HG03575 (cell line): ENCODE measurements around the gene ATXN3.
"Not testable (repeated sequence)": the region's sequence is repeated elsewhere in the genome, so short reads cannot be mapped to it uniquely, and the experiment has no call there.

Experiments used
- ATAC-seq: cut with Tn5 transposase; IDR thresholded peaks from one replicate; pipeline ENCODE4 v1.9.1; 2021; ENCODE audit not compliant: unreplicated experiment, insufficient number of reproducible peaks, low FRiP score; ENCODE audit errors: extremely low read depth

ATXN3 gene

GRCh38 chr14:92093320-92093719 is 13.1 kb downstream of the ATXN3 start:
- ATAC-seq: no peak

- ATAC-seq: no peak
Measured at GRCh38 chr14:92088494-92088893, 17.9 kb downstream of the ATXN3 start.

- ATAC-seq: no peak
Measured at GRCh38 chr14:92074555-92074954, 31.8 kb downstream of the ATXN3 start.

GRCh38 chr14:92058006-92058917 is 48.1 kb downstream of the ATXN3 start:
- ATAC-seq: no peak

- no peak for ATAC-seq
Measured at GRCh38 chr14:92049781-92050180, 56.6 kb downstream of the ATXN3 start.

- not testable (repeated sequence) for ATAC-seq
Measured at GRCh38 chr14:92049221-92049620, 57.2 kb downstream of the ATXN3 start.

- ATAC-seq: not testable (repeated sequence)
Measured at GRCh38 chr14:92045904-92046303, 60.5 kb downstream of the ATXN3 start.

GRCh38 chr14:92041766-92042165 is 64.6 kb downstream of the ATXN3 start:
- not testable (repeated sequence) for ATAC-seq

GRCh38 chr14:92041203-92041602 is 65.2 kb downstream of the ATXN3 start:
- ATAC-seq: no peak

- ATAC-seq: no peak
Measured at GRCh38 chr14:92040431-92041051, 65.8 kb downstream of the ATXN3 start.

GRCh38 chr14:92039719-92040430 is 66.5 kb downstream of the ATXN3 start, which contains the start of gene TRIP11:
Gene TRIP11, minus strand, starts transcription at chr14:92040059. Its CDS starts 374 bp downstream, at chr14:92039685.
- ATAC-seq: peak; percentile 80

GRCh38 chr14:92039063-92039718 is 67.2 kb downstream of the ATXN3 start:
- no peak for ATAC-seq

GRCh38 chr14:92037989-92038388 is 68.4 kb downstream of the ATXN3 start:
- no peak for ATAC-seq

GRCh38 chr14:92035890-92036289 is 70.5 kb downstream of the ATXN3 start:
- ATAC-seq: no peak

- no peak for ATAC-seq
Measured at GRCh38 chr14:92033906-92034687, 72.3 kb downstream of the ATXN3 start.

- ATAC-seq: no peak
Measured at GRCh38 chr14:92033433-92033832, 72.9 kb downstream of the ATXN3 start.

- ATAC-seq: no peak
Measured at GRCh38 chr14:92026548-92027190, 79.7 kb downstream of the ATXN3 start.

GRCh38 chr14:92022036-92022435 is 84.3 kb downstream of the ATXN3 start:
- ATAC-seq: no peak
